ENCODE results near the gene CNBP. TPM values are rescaled to one million over a fixed set of nuclear protein-coding genes. Genes with fewer than 3 reads are reported as not detected.

Gene CNBP
- total RNA-seq, 1 experiment from 2014 or later = 353 TPM

GRCh38 chr3:129230311-129231019 is 46.8 kb upstream of the CNBP start (continued):
- no peak for TF ChIP-seq EZH2phosphoT487 (IDR thresholded peaks at IDR 0.05; ENCODE audit: borderline replicate concordance)
- TF ChIP-seq MAX (IDR thresholded peaks at IDR 0.05) = peak; percentile 63
- TF ChIP-seq FOSL1 (IDR thresholded peaks at IDR 0.05; ENCODE audit: low read depth) = peak; percentile 77
- TF ChIP-seq POLR2A (IDR thresholded peaks at IDR 0.05; ENCODE audit: borderline replicate concordance, extremely low read depth, insufficient read depth, insufficient read length) = no peak

- Histone ChIP-seq H3K9ac (ENCODE audit: low read length) (peak overlapping the region; percentile 26), H3K27me3 (ENCODE audit: insufficient read depth, low read length) (no peaks in the 10 kb centered on the region), H4K20me1 (ENCODE audit: insufficient read depth) (no peaks in the 10 kb centered on the region), H3K27ac (ENCODE audit: low read depth, low read length) (peak overlapping the region; percentile 50), H3K4me3 (replicated peaks in 1 of 2; ENCODE audit: low read depth in 1 of 2, low read length in 2 of 2) (peak overlapping the region in 1 of 2 experiments; percentile 17; a peak in 1 of 4 replicates), H3K36me3 (ENCODE audit: control insufficient read depth in 1 of 2, insufficient read depth in 2 of 2, low read length in 2 of 2) (no peaks in the 10 kb centered on the region), H3K79me2 (ENCODE audit: insufficient read depth, low read length) (no peaks in the 10 kb centered on the region), H3K4me2 (ENCODE audit: low read length) (peak overlapping the region; percentile 64), H3K9me2 (ENCODE audit: insufficient read depth) (no peaks in the 10 kb centered on the region), H3K9me3 (ENCODE audit: control insufficient read depth in 1 of 2, insufficient read depth in 1 of 2, low read depth in 1 of 2, low read length in 2 of 2) (no peaks in the 10 kb centered on the region), H2AFZ (ENCODE audit: low read depth, low read length, poor library complexity, severe bottlenecking) (peak overlapping the region; percentile 90), H3K4me1 (ENCODE audit: control insufficient read depth in 1 of 2, insufficient read depth in 2 of 2, low read length in 2 of 2) (peaks cover 36 to 74% of the 10 kb centered on the region in 2 experiments)
- CTCF ChIA-PET = interaction anchor here (1.1 kb wide), 1 partner anchor 16 kb away, joined by 4 read pairs; no protein-coding TSS in a partner anchor
- TF ChIP-seq REST (IDR thresholded peaks at IDR 0.05; ENCODE audit: low read depth) = no peak
- peak in 1 of 3 experiments; percentile 20; a peak in 1 of 6 replicates for TF ChIP-seq CTCF (IDR thresholded peaks at IDR 0.05 in 2 of 3, conservative IDR thresholded peaks at IDR 0.05 in 1 of 3; ENCODE audit: borderline replicate concordance in 1 of 3, insufficient read depth in 1 of 3, low read depth in 2 of 3, low read length in 2 of 3)
- intact Hi-C loops (cut with micrococcal nuclease) = loop anchor here (5.0 kb wide), 1 partner anchor 47 kb away; the partner anchor contains the start of gene CNBP
- no TSS peak for BruUV-seq (replicated peaks)
- ATAC-seq (peak; percentile 25), DNase-seq (ENCODE audit: low read depth, low spot score) (no peak)
- POLR2A ChIA-PET = no interaction called here
- RAD21 ChIA-PET (ENCODE audit: low non-redundant PET in 1 of 2, low total read pairs in 2 of 2, uncharacterized antibody in 2 of 2, unreplicated experiment in 2 of 2) = interaction anchor here in 1 of 2 experiments (1.4 kb wide), 1 partner anchor 16 kb away, joined by 4 read pairs; no protein-coding TSS in a partner anchor
These were observed 45.3 kb upstream of the CNBP start for GRCh38 chr3:129228891-129229585.
